Measurements from ENCODE around the gene LYPLA2.

Gene LYPLA2

DNA sequence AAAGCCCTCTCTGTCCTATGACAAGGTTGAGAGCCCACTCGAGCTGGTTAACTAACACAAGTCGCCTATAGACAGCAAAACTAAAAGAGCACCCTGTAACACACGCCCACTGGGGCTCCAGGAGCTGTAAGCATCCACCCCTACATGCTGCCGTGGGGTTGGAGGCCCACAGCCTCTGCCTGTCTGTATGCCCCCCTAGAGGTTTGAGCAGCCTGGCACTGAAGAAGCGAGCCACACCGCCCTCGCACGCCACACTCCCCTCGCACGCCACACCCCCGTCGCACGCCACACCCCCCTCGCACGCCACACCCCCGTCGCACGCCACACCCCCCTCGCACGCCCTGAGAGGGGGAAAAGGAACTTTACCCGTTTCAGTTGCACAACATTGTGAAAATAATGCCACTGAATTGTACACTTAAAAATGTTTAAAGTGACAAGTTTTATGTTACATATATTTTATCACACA, 47.5 kb downstream of the LYPLA2 start:
- DNase-seq = peak; percentile 84 to 86

DNA sequence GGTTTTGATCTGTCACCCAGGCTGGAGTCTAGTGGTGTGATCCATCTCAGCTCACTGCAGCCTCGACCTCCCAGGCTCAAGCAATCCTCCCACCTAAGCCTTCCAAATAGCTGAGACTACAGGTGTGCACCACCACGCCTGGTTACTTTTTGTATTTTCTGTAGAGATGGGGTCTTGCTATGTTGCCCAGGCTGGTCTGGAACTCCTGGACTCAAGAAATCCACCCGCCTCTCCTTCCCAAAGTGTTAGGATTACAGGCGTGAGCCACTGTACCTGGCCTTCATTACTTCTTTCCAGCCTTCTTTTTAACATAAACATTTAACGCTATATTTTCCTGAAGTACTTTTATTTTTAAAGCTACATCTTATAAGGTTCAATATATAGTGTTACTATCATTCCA, 52.7 kb downstream of the LYPLA2 start:
- DNase-seq = no peak

Measured in activated T-cell treated with anti-CD3 and anti-CD28 coated beads, Interleukin-2, amount 50 U/mL, for 48 hours (primary cell).